Measurements from ENCODE around the gene TRMT1. TPM values are rescaled to one million over a fixed set of nuclear protein-coding genes. Genes with fewer than 3 reads are reported as not detected.

Gene TRMT1
- total RNA-seq, 1 donor from 2014 or later = 49.9 TPM

- DNase-seq (ENCODE audit: low read depth) = no peak
- no peak for TF ChIP-seq CTCF (conservative IDR thresholded peaks at IDR 0.05; ENCODE audit: low read depth, low read length)
- H3K4me3 ChIP-seq (ENCODE audit: low read depth, low read length) = no peak overlapping the region
Measured at GRCh38 chr19:13068085-13068846, 48.3 kb downstream of the TRMT1 start.

GRCh38 chr19:13066933-13067807, 49.4 kb downstream of the TRMT1 start:
- no peak overlapping the region for H3K4me3 ChIP-seq (ENCODE audit: low read depth, low read length)
- no peak for TF ChIP-seq CTCF (conservative IDR thresholded peaks at IDR 0.05; ENCODE audit: low read depth, low read length)
- DNase-seq (ENCODE audit: low read depth) = no peak

- no peak overlapping the region for H3K4me3 ChIP-seq (ENCODE audit: low read depth, low read length)
- no peak for DNase-seq (ENCODE audit: low read depth)
- no peak for TF ChIP-seq CTCF (conservative IDR thresholded peaks at IDR 0.05; ENCODE audit: low read depth, low read length)
Measured at GRCh38 chr19:13066226-13066625, 50.3 kb downstream of the TRMT1 start.

GRCh38 chr19:13064092-13064489, 52.4 kb downstream of the TRMT1 start:
- no peak overlapping the region for H3K4me3 ChIP-seq (ENCODE audit: low read depth, low read length)
- no peak for DNase-seq (ENCODE audit: low read depth)
- TF ChIP-seq CTCF (conservative IDR thresholded peaks at IDR 0.05; ENCODE audit: low read depth, low read length) = no peak

- H3K4me3 ChIP-seq (ENCODE audit: low read depth, low read length) = no peak overlapping the region
- TF ChIP-seq CTCF (conservative IDR thresholded peaks at IDR 0.05; ENCODE audit: low read depth, low read length) = no peak
- DNase-seq (ENCODE audit: low read depth) = no peak
Measured at GRCh38 chr19:13063461-13064091, 53.0 kb downstream of the TRMT1 start.

GRCh38 chr19:13062317-13062716, 54.2 kb downstream of the TRMT1 start:
- TF ChIP-seq CTCF (conservative IDR thresholded peaks at IDR 0.05; ENCODE audit: low read depth, low read length) = no peak

More at GRCh38 chr19:13062317-13062716, 54.2 kb downstream of the TRMT1 start:
- no peak overlapping the region for H3K4me3 ChIP-seq (ENCODE audit: low read depth, low read length)
- no peak for DNase-seq (ENCODE audit: low read depth)

Measured in epithelial cell of proximal tubule (primary cell).